Stomach (tissue), 19 donors: ENCODE results near the gene SMOC2. TPM values are rescaled to one million over a fixed set of nuclear protein-coding genes. Genes with fewer than 3 reads are reported as not detected.

Experiments
- DNase-seq, 2 donors: peaks; one replicate each; pipeline versions ENCODE4 v3.0.0 to v3.0.0-alpha.2; 2013 to 2019
- H3K27ac ChIP-seq, 5 donors: fragments of 200-600 bp in 4 of 5; sonication (generic) in 4 of 5; one replicate each; pipeline ENCODE4 v1.5.1; 2013 to 2019; ENCODE audit warnings: mild to moderate bottlenecking in 1 of 5, moderate library complexity in 1 of 5
- H3K27me3 ChIP-seq, 3 donors: fragments of 200-600 bp; sonication (generic); one replicate each; pipeline ENCODE4 v1.5.1; 2017 to 2019; ENCODE audit warnings: mixed run types in 1 of 3
- H3K36me3 ChIP-seq, 4 donors: fragments of 200-600 bp; sonication (generic); 1 replicate in 3 of 4; 2 replicates in 1 of 4; pipeline ENCODE4 v1.5.1; 2016 to 2019
- H3K4me1 ChIP-seq, 4 donors: fragments of 200-600 bp; sonication (generic); one replicate each; pipeline ENCODE4 v1.5.1; 2016 to 2019
- H3K4me3 ChIP-seq, 4 donors: fragments of 200-600 bp; sonication (generic) in 3 of 4; one replicate each; pipeline ENCODE4 v1.5.1; 2016 to 2019; ENCODE audit warnings: mild to moderate bottlenecking in 1 of 4
- H3K9me3 ChIP-seq, 4 donors: fragments of 200-600 bp; sonication (generic); one replicate each; pipeline ENCODE4 v1.5.1; 2016 to 2019
- CTCF ChIP-seq, 7 experiments: fragments of 450-650 bp in 4 of 7; fragments of 200-600 bp in 3 of 7; sonication (generic) in 3 of 7; IDR thresholded peaks; one replicate each; pipeline ENCODE4 v1.5.1; 2016 to 2019; ENCODE audit warnings: antibody characterized with exemption in 7 of 7, control low read depth in 2 of 7, mild to moderate bottlenecking in 1 of 7
- EP300 ChIP-seq: sonication (generic); formaldehyde crosslinking; IDR thresholded peaks from one replicate; pipeline ENCODE4 v1.6.1; 2017; ENCODE audit warnings: antibody characterized with exemption
- POLR2A ChIP-seq, 4 donors: fragments of 450-650 bp; IDR thresholded peaks; one replicate each; pipeline ENCODE4 v1.6.1; 2016; ENCODE audit warnings: antibody characterized with exemption in 4 of 4, control low read depth in 2 of 4, mild to moderate bottlenecking in 1 of 4, moderate library complexity in 1 of 4
- POLR2AphosphoS5 ChIP-seq, 3 donors: sonication (generic); formaldehyde crosslinking; IDR thresholded peaks; one replicate each; pipeline ENCODE4 v1.6.1; 2016; ENCODE audit warnings: antibody characterized with exemption in 3 of 3
- WGBS, 5 donors: extraction: QIAGEN DNeasy Blood & Tissue Kit in 3 of 5; methylation state at CpG; one replicate each; pipeline versions ENCODE4 v1.1.5 to v1.1.7; 2013 to 2018; 5-methylcytosine and 5-hydroxymethylcytosine counted together
- intact Hi-C: fragments of 100-400 bp; cut with DNase I; formaldehyde crosslinking; loops from one replicate; pipeline ENCODE4 v1.15.1; 2023; ENCODE audit warnings: low total_unique reads
- long read RNA-seq, 10 donors: transcript quantifications; one replicate each; lab custom pipeline, GENCODE V29; 2026
- polyA plus RNA-seq, 3 donors: library from polyadenylated mRNA; stranded (reverse); fragments of 200-250 nt; gene quantifications; one replicate each; pipeline ENCODE4 v1.2.3, GENCODE V29; 2013
- total RNA-seq, 5 donors: library from RNA; depleted of rRNA; stranded (reverse); fragments of >200 nt; gene quantifications; one replicate each; pipeline versions ENCODE4 v1.1.0 to v1.2.3, GENCODE V29; 2014 to 2016
- donor health status: healthy with polysubstance abuse.
- donor health status: Bipolar disorder and iron deficiency.
- donor health status: healthy.

Gene SMOC2
- total RNA-seq (100 to 1,000 TPM in 3 of 5 donors, 10 to 100 TPM in 2; 32.7 to 520 (median 132) TPM), polyA plus RNA-seq (10 to 100 TPM in 2 of 3 donors, 1 to 10 TPM in 1; 7.9 to 97.2 (median 18.8) TPM)
- long read RNA-seq, donor 1, transcript SMOC2-202 (13 exons, 3,117 nt): major isoform, 6 of 7 reads
- long read RNA-seq, donor 1, partial matches to known transcripts: 0 of 7 reads
- long read RNA-seq, donor 1, other reads (novel, unspliced or antisense): 0 of 7 reads
- long read RNA-seq, donor 2, transcript SMOC2-202 (13 exons, 3,117 nt): major isoform, 8 of 11 reads
- long read RNA-seq, donor 2, partial matches to known transcripts: 0 of 11 reads
- long read RNA-seq, donor 2, other reads (novel, unspliced or antisense): 0 of 11 reads
- long read RNA-seq, donor 3, partial matches to known transcripts: 9 of 13 reads
- long read RNA-seq, donor 3, other reads (novel, unspliced or antisense): 0 of 13 reads
- long read RNA-seq, donor 4: 0 reads
- long read RNA-seq, donor 5, transcript SMOC2-202 (13 exons, 3,117 nt): major isoform, 11 of 22 reads
- long read RNA-seq, donor 5, partial matches to known transcripts: 11 of 22 reads
- long read RNA-seq, donor 5, other reads (novel, unspliced or antisense): 0 of 22 reads
- long read RNA-seq, donor 6, transcript SMOC2-202 (13 exons, 3,117 nt): major isoform, 8 of 13 reads
- long read RNA-seq, donor 6, partial matches to known transcripts: 5 of 13 reads
- long read RNA-seq, donor 6, other reads (novel, unspliced or antisense): 0 of 13 reads
- long read RNA-seq, donor 7, transcript SMOC2-202 (13 exons, 3,117 nt): major isoform, 5 of 23 reads
- long read RNA-seq, donor 7, partial matches to known transcripts: 18 of 23 reads
- long read RNA-seq, donor 7, other reads (novel, unspliced or antisense): 0 of 23 reads
- long read RNA-seq, donor 8, partial matches to known transcripts: 0 of 4 reads
- long read RNA-seq, donor 8, other reads (novel, unspliced or antisense): 0 of 4 reads
- long read RNA-seq, donor 9, partial matches to known transcripts: 31 of 31 reads
- long read RNA-seq, donor 9, other reads (novel, unspliced or antisense): 0 of 31 reads
- long read RNA-seq, donor 10, partial matches to known transcripts: 0 of 4 reads
- long read RNA-seq, donor 10, other reads (novel, unspliced or antisense): 0 of 4 reads

GRCh38 chr6:168440520-168441433 is at the start of gene SMOC2:
TSS of gene SMOC2 (plus strand) at chr6:168441184. CDS start at chr6:168441371, 187 bp downstream.
- peak within 1 kb of the TSS; percentile 57 to 67 (median 60) for H3K4me3 ChIP-seq
- peaks cover 14 to 51% (median 24%) of the 10 kb centered on the region in 4 donors for H3K4me1 ChIP-seq
- peaks cover 4 to 43% (median 25%) of the 10 kb centered on the region in 3 donors for H3K27me3 ChIP-seq
- intact Hi-C loops: no loop called here
- TF ChIP-seq CTCF (IDR thresholded peaks at IDR 0.05) (no peak), POLR2AphosphoS5 (IDR thresholded peaks at IDR 0.05) (peak in 1 of 3 donors; percentile 12)
- H3K36me3 ChIP-seq: no peaks in the 10 kb centered on the region
- WGBS, 5 donors: 4 to 8% (median 5%) methylated on average over 29 to 81 of the region's 81 CpGs
- peak within 1 kb of the TSS in 4 of 5 donors; percentile 66 to 85 (median 72) for H3K27ac ChIP-seq
- peak in 1 of 2 donors; percentile 76 for DNase-seq
- no peaks in the 10 kb centered on the region for H3K9me3 ChIP-seq

GRCh38 chr6:168393126-168393870 is 47.7 kb upstream of the SMOC2 start:
- Histone ChIP-seq H3K9me3 (no peaks in the 10 kb centered on the region), H3K27ac (no peak overlapping the region), H3K4me1 (peaks cover 0 to 11% (median 5%) of the 10 kb centered on the region in 4 donors), H3K27me3 (peaks cover 0 to 10% (median 0%) of the 10 kb centered on the region in 3 donors), H3K4me3 (no peak overlapping the region), H3K36me3 (no peaks in the 10 kb centered on the region)
- no peak for TF ChIP-seq POLR2AphosphoS5 (IDR thresholded peaks at IDR 0.05)
- no peak for TF ChIP-seq EP300
- TF ChIP-seq CTCF (IDR thresholded peaks at IDR 0.05): no peak
- no peak for TF ChIP-seq POLR2A (IDR thresholded peaks at IDR 0.05)
- 81 to 87% (median 86%) methylated on average over 20 to 23 of the region's 23 CpGs for whole genome bisulfite sequencing, 5 donors
- intact Hi-C loops: no loop called here
- DNase-seq: no peak

- WGBS, 5 donors: 60 to 85% (median 71%) methylated on average over 7 to 12 of the region's 12 CpGs
- TF ChIP-seq EP300 (no peak), POLR2AphosphoS5 (IDR thresholded peaks at IDR 0.05) (no peak), POLR2A (IDR thresholded peaks at IDR 0.05) (no peak), CTCF (IDR thresholded peaks at IDR 0.05) (no peak)
- H3K27me3 ChIP-seq: peaks cover 0 to 10% (median 0%) of the 10 kb centered on the region in 3 donors
- peaks cover 0 to 6% (median 0%) of the 10 kb centered on the region in 4 donors for H3K9me3 ChIP-seq
- H3K4me3 ChIP-seq: no peak overlapping the region
- H3K4me1 ChIP-seq: peaks cover 0 to 11% (median 0%) of the 10 kb centered on the region in 4 donors
- no peaks in the 10 kb centered on the region for H3K36me3 ChIP-seq
- intact Hi-C loops: no loop called here
- no peak overlapping the region for H3K27ac ChIP-seq
- no peak for DNase-seq
Measured at GRCh38 chr6:168394606-168395005, 46.4 kb upstream of the SMOC2 start.
